Measurements from ENCODE around the gene ARFGAP2.

The ARFGAP2 gene

DNA sequence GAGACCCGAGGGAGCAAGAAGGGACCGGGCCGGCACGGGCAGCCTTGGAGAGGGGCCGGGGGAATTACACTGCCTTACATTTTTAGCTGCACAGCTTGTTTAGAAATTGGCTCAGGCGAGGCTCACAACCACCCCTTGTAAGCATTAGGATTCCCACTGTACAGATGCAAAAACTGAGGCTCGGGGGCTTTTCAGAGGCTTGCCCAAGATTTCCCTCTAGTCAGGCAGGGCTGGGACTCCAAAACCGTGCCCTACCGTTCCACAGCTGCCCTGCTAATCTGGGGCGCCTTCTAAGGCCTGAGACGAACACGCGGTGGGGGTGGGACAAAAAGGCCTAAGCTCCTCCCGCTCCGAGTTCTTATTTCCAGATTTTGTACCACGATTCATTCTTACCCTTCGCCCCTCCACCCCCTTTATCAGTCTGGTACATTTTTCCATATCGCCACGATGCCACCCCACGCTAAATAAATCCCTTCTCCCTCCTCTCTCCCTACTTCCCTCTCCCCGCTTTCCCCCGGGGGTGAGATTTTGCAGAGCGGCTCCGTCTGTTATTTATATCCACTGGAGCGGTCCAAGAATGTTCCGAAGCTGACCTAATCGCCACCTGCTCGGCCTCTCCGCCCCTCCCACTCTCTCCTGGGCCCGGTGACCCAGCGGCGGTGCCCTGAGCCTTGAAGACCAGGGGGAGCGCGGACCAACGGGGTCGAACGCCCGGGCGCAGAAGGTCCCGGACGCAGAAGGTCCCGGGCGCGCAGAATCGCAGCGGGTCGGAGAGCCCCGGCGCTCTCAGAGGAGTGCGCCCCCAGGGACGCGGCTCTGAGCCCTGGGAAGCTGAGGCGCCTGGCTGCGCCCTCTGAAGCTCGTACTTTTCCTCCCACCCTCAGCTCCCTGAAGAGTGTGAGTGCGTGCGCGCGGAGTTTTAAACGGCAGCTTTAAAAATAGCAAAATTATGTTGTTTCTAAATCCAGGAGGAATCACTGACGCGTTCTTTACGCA is 10.3 kb upstream of the ARFGAP2 start:
- DNase-seq: peak; percentile 18

DNA sequence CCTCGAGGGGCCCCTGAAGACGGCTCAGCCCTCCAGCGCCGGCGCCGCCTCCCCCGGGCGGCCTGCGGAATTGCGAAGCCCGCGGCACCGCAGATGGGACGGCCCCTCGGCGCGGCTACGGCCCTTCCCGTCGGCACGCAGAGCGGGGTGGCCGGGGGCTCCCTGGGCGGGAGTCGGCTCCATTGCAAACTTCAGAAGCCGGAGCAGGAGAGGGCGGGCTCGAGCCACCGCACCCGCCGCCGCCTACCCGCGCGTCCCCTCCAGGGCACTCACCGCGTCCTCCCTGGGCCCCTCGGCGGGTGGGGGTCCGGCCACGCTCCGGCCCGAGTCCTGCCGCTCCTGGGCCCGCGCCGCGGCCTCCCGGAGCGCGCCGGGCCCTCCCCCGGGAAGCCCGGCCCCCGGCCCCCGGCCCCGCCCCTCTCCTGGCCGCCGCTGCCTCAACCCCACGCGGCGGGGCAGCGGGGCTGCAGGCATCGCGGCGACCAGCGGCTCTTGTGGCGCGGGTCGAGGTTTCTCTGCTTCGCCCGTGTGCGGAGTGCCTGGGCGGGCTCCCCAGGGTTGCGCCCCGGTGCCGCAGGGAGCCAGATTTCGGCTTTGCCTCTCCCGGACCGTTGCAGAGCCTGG is 9.5 kb upstream of the ARFGAP2 start, which contains the start of gene PACSIN3:
TSS of gene PACSIN3 (minus strand) at position 359 of the 624 bp plus-strand sequence. CDS start 3,707 bp downstream, outside the sequence.
- no peak for DNase-seq

DNA sequence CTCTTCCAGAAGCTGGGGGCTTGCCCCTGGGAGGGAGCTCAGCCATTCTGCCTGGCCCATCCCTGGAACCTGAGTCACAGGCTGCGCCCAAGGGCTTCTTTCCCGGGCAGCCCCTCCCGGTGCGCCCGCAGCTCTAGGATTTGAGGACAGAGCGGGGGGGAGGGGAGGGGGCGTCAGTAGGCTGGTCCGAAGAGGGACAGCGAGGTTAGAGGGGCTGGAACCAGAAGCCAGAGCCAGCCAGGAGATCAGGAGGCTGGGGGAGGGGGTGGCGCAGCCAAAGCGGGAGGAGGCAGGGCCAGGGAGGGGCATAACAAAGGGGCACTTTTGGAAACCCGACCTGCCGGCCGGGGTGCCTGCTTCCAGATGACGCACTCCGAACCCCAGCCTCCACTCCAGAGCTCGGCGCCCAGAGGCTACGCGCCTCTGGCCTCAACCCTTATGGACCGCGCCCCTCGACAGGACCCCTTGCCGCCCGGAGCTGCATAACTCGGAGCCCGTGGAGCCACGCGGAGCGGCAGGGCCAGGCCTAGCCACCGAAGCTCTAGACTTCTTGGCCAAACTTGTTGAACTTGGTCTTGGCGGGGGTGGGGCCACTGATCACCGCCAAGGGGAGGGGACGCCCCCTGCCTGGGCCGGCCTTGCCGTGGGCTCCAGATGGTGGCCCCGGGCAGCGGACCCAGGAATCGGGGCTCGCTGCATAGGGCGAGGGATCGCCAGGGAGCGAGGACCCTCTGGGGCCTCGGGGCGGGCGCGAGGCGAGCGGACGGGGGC is 8.8 kb upstream of the ARFGAP2 start:
- no peak for DNase-seq

DNA sequence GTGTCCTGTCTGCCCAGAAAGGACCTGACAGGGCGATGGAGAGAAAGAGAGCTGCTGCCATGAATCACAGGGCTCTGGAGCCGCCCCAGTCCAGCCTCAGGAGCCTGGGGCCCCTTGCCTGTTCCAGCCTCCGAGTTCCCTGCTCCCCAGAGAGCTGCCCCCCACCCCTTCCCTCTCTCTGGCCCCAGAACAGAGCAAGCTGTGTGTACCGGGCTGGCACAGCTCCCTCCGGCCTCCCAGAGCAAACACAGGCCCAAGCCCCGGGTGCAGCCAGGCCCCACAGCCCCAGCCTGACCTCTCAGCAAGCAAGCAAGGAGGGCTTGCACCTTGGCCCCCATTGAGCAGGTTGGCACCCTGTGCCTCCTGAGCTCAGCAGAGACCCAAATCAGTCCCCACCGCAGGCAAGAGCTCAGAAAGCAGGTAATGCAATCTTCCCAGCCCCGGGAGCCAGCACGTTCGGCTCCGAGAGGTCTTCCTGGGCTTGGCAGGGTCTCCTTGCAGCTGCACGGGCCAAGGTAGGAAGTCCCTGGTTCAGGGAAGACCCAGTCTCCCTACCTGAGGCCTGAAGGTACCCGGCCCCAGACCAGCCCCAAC is 8.1 kb upstream of the ARFGAP2 start:
- no peak for DNase-seq

DNA sequence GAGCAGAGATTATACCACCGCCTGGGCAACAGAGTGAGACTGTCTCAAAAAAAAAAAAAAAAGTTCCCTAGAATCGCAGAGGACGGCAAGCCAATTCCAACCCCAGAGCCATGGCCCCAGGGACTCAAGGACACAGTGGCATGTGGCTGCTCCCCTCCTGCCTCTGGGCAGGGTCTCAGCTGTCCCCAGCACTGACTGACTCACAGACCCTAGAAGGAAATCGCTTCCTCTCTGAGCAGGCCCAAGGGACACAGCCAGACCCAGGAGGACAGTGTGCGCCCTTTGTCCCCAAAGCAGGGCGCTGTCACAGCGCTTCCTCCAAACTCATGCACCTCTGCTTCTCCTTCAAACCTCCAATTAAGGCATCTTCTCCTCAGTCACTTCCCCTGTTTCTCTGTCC is 7.3 kb upstream of the ARFGAP2 start:
- DNase-seq: no peak

DNA sequence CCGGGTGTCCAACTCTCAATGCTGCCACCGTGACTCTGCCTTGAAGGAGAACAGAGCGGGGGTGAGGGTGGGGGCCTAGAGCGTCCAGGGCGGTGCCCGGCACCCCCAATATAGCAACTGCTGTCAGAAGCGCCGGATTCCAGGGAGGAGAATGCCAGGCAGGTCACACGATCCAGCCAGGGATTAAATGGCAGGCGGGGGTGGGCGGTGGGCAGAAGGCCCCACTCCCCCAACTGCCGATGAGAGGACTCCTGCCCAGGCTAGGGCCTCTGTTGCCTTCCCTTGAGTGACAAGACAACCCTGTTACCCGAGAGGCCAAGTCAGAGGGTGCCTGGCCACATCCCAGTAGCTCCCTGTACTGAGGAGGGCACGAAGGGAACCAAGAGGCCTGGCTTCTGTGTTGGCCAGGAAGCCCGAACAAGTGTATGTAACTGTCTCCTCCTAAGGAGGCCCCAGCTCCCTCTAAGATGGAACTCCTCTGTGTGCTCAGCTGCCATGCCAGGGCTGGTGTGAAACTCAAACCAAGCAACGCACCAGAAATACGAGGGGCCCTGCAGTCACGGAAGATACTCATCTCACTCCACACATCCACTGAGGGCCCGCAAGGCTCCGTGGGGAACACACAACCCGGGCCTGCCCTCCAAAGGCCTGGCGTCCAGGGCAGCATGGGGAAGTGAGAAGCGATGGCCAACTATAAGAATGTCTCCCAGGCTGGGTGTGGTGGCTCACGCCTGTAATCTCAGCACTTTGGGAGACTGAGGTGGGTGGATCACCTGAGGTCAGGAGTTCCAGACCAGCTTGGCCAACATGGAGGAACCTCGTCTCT is 6.6 kb upstream of the ARFGAP2 start:
- no peak for DNase-seq

DNA sequence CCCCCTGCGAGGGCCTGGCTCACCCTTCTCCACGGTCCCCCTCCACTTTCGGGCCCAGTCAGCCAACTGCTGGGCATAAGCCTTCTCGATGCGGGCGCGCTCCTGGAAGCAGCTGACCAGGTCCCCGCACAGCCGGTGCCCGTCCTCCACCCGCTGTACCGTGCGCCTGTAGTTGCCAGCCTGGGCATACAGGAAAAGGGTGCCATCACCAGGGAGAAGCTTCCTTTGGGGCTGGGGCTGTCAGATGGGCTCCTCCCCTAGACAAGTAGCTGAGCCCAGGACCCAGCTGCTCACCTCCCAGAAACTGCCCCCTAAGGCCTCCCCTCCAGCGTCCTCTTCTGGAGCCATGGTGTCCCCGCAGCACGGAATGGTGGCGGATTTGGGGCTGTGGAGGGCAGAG is 5.7 kb upstream of the ARFGAP2 start:
- DNase-seq: no peak

DNA sequence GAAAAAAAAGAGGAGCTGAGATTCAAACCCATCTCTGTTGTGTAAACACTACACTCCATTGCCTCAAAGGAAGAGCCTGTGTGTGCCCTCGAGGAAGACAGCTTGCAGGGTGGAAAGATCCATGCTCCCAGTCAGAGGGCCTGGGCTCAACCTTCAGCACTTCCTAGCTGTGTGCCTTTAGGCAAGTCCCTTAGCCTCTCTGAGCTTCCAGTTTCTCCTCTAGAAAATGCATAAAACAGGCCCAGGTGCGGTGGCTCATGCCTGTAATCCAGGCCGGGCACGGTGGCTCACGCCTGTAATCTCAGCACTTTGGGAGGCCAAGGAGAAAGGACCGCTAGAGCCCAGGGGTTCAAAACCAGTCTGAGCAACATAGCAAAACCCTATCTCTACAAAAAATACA is 4.6 kb upstream of the ARFGAP2 start:
- no peak for DNase-seq

DNA sequence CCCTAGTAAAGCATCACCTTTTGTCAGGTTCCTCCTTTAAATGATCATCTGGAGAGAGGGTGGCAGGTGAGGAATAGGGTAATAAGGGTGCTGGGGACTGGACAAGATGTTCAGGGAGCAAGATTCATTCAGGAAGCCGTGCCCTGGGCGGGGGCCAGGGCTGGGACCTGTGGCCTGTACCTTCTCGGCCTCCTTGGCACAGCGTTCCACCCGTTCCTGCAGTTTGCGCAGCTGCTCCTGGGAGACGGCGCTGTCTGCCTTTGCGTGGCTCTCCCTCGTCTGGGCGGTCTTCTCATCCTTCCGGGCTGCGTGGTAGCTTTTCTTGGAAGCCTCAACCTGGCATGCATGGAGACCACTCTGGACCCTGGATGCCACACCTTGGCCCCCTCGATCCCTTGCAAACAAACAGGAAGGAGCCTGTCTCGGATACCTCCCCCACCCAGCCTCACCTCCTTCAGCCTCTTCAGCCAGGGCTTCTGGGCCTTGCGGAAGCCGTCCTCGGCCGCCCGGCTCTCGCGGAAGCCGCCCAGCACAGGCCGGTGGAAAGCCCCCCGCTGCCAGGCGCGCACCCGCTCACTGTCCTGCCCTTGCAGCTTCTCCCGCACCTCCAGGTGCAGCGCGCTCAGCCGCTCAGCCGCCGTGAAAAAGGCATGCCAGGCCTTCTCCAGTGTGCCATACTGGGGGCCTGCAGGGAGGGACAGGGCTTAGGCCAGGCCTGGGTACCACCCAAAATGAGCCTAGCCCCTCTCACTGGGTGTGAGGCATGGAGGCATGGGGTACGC is 3.5 kb upstream of the ARFGAP2 start:
- DNase-seq: no peak

DNA sequence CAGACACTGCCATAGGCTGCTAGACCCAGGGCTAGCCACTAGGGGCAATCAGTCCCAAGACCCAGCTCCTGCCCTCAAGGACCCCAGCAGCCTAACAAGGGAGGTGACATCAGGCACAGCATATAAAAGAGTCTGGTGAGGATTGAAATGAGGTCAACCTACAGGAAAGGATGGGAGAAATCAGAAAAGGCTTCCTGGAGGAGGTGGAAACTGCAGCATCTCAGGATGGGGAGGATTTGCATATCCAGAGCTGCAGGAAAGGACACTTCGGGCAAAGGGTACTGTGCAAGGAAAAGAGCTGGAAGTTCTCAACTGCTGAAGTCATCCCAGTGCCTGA is 2.9 kb upstream of the ARFGAP2 start:
- no peak for DNase-seq

DNA sequence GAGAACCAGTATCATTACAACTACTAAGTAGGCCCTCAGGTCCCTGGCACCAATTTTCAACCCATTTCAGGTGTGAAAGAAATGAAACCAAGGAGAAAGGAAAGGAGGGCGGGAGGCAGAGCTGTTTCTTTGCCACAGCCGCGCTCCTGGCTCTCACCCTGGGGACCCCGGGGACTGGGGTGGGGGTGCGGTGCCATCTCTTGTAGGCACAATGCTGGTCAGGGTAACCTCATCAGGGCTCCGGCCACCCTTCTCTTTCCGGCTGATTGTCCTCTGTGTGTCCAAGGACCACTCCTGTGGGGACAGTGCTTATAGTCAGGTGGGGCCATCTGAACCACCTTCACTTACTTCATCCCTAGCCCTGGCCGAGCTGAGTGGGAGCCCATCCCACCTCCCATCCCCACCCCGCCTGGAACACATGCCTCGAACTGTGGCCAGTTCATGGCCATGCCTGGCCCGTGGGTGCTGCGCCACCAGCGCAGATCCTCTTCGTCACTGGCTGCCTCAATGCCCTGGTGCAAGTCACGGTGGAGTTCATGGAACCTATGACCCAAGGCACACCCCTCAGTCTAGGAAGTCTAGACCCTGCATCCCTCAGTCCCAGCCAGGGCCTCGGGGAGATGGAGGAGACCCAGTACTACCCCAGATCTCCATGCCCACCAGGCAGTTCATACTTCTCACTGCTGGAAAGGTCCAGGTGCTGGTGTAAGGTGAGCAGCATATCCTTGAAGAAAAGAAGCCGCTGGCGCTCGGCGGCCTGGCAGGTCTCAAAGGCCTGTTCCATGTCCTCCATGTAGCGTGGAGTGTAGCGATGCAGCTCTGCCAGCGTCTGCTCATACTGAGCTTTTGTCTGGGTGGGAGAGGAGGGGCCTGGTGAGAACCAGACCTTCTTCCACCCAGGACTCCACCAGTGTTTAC is 2.3 kb upstream of the ARFGAP2 start:
- no peak for DNase-seq

DNA sequence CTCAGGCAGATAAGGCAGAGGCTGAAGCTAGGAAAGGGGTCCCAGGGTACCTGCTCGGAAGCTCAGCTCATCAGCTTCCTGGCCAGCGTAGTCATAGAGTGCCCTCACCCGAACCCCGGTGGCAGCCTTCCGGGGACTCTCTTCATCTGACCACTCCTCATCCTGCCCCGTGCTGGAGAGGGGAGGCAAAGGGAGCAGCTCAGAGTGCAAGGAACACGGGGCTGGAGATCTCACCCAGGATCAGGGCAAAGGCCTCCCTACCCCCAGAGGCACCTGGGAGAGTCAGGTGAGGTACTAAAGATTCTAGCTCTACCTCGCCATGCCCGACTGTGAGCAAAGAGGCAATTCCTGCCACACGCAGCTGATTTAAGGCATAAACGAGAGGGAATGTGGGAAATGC is 1.6 kb upstream of the ARFGAP2 start:
- DNase-seq: no peak

DNA sequence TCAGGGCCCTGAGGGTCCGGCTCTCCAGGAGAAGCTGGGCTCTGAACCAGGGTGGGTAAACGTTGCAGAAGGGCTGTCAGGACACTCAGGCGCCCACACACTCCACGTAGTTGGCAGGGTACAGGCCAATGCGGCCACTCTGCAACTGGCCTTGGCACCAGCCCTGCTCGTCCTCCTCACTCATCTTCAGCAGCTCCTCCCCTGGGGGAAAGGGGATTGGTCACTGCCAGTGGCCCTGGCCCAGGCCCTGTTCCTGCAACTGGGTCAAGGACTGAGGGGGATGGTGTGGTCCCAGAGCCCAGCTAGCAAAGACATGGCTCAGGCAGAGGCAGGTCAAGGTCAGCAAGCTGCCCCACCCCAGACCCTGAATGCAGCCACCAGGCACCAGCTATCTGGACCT is 1.2 kb upstream of the ARFGAP2 start:
- DNase-seq: no peak

DNA sequence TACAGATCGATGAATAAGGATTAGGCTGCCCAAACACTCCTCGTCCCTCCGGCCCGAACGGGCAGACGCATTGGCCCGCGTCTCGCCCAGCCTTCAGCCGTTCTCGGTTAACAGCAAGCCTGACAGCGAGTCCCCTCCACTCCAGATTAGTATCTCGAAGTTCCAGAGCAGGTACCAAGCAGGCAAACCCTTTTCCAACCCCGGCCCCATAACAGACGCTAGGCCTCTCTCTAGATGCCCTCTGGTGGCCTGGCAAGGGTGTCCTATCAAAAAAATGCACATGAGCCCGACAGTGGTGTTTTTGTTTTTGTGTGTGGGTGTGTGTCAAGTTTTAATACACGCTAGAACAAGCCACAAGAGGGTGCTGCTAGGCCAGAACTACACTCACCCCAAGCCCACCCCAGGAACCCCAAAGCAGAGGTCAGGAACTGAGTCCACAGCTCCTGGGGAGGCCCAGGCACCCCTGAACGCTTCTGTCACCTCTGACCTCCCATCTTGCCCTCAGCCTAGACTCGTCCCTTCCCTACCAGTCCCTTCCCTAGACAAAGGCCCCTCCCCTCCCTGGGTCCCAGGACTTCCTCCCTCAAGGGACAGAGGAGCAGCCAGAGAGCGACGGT is 658 bp upstream of the ARFGAP2 start:
- DNase-seq: peak; percentile 4

DNA sequence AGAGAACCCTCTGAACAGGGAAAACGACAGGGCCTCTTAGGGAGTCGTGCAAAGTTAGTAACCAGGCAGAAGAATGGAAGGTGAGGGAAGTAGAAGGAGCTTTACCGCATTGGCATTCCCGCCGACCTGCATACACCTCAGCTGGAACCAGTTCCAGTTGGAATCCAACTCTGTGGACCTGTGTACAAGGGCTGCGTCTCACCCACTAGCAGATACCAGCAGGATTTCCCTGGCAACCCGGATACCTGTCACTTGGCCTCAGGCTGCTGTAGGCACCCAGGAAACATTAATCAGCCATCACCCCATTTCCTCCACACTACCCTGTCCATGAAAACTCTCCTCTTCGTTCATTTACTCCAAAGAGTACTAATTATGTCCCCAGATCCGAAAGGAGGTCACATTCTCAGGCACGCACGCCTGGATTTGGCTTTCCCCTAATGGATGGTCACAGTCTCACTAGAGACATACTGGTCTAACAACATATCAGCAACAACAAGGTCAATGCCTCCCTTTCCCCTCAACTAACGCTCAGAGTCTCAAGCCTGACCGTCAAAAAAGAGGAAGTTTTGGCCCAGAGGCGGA is 842 bp downstream of the ARFGAP2 start:
- no peak for DNase-seq

DNA sequence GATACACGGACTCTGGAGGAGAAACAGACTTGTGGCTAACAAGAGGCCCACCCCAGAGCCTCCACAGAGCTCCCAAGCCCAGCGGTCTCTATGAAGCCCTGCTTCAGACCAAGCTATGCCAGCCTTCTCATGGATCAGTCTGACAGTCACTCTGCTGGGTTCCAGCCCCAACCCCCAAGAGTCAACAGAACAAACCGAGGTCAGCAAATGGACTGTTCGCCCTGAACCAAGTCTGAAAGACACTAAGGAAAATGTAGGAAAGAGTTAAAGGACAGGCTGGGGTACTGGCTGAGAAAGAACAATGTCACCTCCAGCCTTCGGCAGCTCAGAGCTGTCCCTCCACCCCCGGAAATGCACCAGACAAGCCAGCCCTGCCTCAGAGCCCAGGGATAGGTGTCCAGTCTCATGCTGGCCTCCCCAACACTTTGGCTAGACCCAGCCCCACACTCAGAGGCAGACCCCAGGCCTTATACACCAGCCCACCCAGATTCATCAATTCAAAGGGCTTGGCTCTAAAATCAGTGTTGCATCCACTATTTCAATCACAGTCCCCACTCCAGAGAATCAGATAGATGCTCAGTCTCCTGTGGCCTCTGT is 3.8 kb downstream of the ARFGAP2 start:
- no peak for DNase-seq

DNA sequence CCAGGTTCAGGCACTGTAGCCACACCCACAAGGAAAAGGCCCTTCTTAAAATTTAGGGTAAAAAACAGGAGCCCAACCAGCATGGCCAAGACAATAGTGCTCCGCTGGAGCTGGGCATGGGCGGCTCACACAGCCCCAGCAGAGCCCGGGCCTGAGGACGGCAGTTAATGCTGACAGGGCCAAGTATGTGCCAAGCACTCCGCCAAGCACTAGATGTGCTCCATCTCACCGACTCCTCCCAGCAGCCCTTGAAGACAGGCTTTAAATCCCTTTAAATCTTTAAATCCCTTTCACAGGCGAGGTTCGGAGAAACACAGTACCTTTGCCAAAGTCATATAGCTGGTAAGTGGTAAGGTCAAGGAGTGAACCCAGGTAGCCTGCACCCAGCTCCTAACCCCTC is 4.8 kb downstream of the ARFGAP2 start:
- no peak for DNase-seq

DNA sequence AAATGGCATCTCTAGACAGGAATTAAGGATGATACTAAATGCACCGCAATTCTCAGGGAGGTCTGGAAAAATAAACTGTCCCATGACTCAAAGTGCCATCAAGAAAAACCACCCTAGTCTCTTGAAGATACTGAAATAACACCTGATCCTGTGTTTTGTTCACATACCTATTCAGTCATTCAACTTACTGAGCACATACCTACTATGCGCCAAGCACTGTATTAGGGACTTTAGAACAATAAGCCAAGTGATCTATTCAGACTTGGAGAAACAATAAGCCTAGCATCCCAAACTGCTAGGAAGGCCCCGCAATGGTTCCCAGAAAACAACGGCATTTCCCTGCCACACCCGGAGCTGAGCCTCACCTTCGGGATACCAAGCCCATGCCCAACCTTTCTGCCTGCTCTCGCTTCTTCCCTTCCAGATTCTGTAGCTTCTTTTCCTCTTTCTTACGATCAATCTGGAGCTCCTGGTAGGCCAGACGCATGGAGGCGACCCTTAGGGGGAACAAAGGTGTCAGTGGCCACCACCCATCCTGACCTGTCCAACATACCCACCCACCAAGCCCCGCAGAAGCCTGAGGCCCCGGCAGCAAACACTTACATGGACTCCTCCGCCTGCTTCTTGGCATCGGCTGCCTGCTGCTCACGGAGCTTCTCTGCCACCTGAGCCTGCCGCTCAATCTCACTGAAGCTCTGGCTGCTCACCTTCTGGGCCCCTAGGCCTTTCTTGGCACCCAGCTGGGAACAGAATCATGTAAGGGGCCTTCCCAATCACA is 5.4 kb downstream of the ARFGAP2 start:
- no peak for DNase-seq
